ENCODE data around the gene RNF166.
A peak's percentile ranks its signal among the peaks of the same experiment; 100 is the strongest.

The RNF166 gene

DNA sequence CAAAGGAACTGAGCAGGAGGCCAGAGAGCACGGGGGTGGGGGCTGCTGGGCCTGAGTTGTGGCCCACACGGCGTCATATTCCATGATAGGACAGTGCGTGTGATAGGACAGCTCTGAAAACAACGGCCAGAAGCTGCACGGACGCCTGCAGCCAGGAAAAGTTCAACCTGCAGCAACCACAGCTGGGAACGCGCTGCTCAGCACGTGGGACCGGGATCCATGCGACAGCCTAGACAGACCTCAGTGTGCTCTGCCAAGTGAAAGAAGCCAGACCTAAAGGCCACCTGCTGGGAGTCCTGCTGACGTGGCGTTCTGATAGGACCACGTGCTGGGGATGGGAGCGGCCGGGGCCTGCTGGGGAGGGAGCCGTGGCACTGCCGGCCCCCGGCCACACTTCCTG, 21.7 kb upstream of the RNF166 start:
- no peak overlapping the region for H3K4me3 ChIP-seq (ENCODE audit: low read depth, low read length)
- TF ChIP-seq, protein P1, sequence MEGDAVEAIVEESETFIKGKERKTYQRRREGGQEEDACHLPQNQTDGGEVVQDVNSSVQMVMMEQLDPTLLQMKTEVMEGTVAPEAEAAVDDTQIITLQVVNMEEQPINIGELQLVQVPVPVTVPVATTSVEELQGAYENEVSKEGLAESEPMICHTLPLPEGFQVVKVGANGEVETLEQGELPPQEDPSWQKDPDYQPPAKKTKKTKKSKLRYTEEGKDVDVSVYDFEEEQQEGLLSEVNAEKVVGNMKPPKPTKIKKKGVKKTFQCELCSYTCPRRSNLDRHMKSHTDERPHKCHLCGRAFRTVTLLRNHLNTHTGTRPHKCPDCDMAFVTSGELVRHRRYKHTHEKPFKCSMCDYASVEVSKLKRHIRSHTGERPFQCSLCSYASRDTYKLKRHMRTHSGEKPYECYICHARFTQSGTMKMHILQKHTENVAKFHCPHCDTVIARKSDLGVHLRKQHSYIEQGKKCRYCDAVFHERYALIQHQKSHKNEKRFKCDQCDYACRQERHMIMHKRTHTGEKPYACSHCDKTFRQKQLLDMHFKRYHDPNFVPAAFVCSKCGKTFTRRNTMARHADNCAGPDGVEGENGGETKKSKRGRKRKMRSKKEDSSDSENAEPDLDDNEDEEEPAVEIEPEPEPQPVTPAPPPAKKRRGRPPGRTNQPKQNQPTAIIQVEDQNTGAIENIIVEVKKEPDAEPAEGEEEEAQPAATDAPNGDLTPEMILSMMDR (conservative IDR thresholded peaks at IDR 0.05; ENCODE audit: low read depth, low read length): no peak
- DNase-seq (ENCODE audit: low read depth): peak; percentile 86

DNA sequence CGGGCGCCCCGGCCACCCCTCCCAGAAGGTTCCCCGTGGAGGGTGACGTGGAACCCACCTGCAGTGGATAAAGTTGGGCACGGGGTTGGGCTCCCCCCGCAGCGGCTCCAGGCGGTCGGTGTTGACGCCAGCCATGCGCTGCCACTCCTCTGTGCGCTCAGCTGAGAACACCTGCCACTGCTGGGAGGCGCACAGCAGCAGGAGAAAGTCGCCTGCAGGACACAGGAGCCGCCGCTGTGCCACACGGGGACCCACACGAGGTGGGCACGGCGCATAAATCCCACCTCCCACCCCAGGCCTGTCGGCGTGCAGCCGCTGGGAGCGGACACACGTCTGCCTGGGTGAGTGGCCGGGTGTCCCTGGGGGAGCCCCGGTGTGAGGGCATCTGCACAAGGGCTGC, 20.8 kb upstream of the RNF166 start:
- H3K4me3 ChIP-seq (ENCODE audit: low read depth, low read length): no peak overlapping the region
- TF ChIP-seq, protein P1 (conservative IDR thresholded peaks at IDR 0.05; ENCODE audit: low read depth, low read length): no peak

DNA sequence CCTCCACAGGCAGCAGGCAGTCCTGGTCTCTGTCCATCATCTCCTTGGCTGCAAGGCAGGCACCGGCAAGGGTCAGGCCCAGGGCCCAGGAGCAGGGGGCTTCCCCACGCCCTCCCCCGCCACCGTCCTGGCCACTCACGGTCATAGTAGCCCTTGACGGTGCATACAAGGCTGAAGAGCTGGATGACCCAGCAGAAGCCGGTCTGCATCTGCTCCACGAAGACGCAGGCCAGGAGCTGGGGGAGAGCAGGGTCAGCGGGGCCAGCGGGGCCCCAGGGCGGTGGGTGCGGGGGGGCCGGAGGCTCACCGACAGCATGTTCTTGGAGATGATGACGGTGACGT, 20.2 kb upstream of the RNF166 start:
- no peak for DNase-seq (ENCODE audit: low read depth)
- TF ChIP-seq, protein P1 (conservative IDR thresholded peaks at IDR 0.05; ENCODE audit: low read depth, low read length): no peak
- H3K4me3 ChIP-seq (ENCODE audit: low read depth, low read length): no peak overlapping the region

More for the DNA sequence above, 20.8 kb upstream of the RNF166 start:
- DNase-seq (ENCODE audit: low read depth): no peak

DNA sequence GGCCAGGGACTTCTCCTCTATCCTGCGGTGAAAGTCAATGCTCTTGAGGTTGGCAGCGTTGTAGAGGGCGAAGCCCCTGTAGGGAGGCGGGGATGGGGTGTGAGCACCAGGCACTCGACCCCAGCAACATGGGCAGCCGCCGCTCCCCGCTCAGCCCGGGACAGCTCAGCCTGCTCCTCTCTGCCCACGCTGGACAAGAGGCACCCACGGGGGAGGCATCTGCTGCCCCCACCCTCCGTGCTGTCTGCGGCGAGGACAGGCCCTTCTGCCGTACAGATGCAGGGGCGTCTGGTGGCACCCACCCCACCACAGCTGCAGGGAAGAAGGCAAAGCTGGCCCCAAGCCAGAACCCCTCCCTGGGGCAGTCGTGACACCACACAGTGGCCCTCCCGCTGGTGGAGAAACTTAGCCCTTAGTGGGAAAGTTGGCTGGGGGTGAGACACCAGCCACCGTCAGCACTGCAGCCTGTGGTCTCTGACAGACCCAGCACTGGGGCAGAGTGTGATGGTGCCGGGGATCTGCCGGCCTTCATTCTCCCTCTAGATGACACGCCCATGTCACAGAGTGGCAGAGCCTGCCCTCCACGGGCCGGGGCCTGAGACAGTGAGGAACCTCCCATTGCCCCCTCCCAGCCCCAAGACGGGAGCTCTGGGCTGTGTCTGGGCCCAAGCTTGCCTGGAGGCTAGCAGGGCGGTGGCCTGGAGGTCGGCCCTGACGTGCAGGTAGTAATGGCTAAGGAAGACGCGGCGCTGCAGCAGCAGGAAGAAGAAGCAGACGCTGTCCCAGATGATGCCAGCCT, 19.6 kb upstream of the RNF166 start:
- TF ChIP-seq, protein P1 (conservative IDR thresholded peaks at IDR 0.05; ENCODE audit: low read depth, low read length): no peak
- H3K4me3 ChIP-seq (ENCODE audit: low read depth, low read length): no peak overlapping the region
- DNase-seq (ENCODE audit: low read depth): no peak

DNA sequence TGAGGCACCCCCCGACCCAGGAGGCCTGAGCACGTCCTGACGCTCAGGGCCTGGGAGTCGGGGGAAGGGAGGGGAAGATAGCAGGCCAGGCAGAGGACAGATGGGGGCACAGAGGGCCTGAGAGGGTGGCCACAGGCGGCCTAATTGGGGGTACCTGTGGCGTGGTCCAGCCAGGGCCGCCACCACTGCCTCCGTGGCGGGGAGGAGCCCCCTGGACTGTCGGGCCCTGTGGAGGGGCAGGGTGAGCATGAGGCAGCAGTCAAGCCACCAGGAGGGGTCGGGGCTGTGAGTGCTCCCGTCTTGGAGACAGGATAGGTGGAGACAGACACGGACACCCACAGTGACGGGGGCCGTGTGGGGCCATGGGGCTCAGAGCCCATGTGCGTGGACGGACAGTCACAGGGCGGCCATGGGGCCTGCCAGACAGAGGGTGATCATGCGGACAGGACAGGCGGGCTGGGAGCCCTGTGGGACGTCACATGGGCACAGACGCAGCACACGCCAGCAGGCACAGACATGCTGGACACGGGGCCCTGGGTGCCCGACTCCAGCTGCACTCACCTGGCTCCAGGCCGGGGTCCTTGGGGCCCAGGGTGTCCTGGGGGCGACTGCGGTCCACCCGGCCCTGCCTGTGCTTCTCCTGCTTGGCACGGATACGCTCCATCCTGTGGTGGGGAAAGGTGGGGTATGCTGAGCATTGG, 18.8 kb upstream of the RNF166 start:
- H3K4me3 ChIP-seq (ENCODE audit: low read depth, low read length): no peak overlapping the region
- no peak for DNase-seq (ENCODE audit: low read depth)
- TF ChIP-seq, protein P1 (conservative IDR thresholded peaks at IDR 0.05; ENCODE audit: low read depth, low read length): no peak

DNA sequence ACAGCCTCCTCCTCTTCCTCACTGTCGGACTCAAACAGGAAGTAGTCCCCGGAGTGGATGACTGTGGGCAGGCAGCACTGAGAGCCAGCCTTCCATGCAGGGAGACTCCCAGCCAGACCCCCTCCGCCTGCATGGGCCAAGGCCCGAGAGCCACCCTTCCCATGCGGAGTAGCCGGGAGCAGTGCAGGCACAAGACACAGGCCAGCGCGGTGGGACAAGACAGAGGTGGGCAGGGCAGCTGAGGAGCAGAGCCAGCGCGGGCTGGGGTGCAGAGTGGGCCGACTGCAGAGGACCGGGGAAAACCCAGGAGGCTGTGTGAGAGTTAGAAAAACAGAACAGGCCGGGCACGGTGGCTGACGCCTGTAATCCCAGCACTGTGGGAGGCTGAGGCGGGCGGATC, 17.7 kb upstream of the RNF166 start:
- H3K4me3 ChIP-seq (ENCODE audit: low read depth, low read length): no peak overlapping the region
- TF ChIP-seq, protein P1 (conservative IDR thresholded peaks at IDR 0.05; ENCODE audit: low read depth, low read length): no peak
- DNase-seq (ENCODE audit: low read depth): no peak

Data from choroid plexus epithelial cell (primary cell).